ENCODE data around the gene TCEANC.

Gene TCEANC

DNA sequence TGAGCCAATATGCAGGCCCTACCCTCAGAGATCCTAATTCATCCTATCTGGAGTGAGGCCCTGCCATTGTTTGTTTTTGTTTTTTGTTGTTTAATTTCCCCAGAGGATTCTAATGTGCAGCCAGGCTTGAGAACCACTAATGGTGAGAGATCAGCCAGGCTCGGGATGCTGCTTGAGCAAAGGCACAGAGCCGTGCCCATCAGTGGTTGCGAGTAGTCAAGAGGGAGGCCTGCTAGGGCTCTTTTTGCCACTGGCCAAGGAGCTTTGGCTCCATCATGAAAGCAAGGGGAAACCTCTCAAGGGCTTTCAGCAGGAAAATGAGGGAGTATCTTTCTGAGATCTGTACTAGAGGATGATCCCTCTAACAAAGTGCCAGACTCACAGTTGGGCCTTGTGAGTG is 2.7 kb downstream of the TCEANC start:
- TF ChIP-seq CTCF (IDR thresholded peaks at IDR 0.05; ENCODE audit: control insufficient read depth, extremely low read depth, insufficient read depth): no peak
- DNase-seq (ENCODE audit: low read depth): no peak
- no peak overlapping the region for H3K4me3 ChIP-seq (ENCODE audit: low read depth, low read length)

GRCh38 chrX:13658602-13659001 is 5.7 kb downstream of the TCEANC start:
- TF ChIP-seq CTCF (IDR thresholded peaks at IDR 0.05; ENCODE audit: control insufficient read depth, extremely low read depth, insufficient read depth): peak; percentile 39

DNA sequence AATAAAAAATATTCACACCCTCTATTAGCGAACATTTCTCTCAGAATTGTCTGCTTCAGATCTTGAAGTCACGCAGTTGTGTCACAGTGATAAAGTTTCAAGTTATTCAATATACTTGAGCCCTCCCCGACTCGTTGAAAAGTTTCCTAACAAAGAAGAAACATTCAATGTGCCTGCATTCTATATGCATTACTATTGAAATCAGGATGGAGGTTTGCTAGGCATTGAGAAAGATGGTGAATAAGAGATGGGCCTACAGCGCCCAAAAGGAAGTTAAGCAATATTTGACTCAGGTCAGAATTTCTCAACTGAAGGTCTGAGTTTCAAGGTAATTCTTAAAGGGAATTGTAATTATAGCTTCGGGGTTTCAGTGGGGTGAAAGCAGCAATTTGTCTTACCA is 6.1 kb downstream of the TCEANC start:
- no peak for TF ChIP-seq CTCF (IDR thresholded peaks at IDR 0.05; ENCODE audit: control insufficient read depth, extremely low read depth, insufficient read depth)
- DNase-seq (ENCODE audit: low read depth): no peak
- no peak overlapping the region for H3K4me3 ChIP-seq (ENCODE audit: low read depth, low read length)

More at GRCh38 chrX:13658602-13659001, 5.7 kb downstream of the TCEANC start:
- DNase-seq (ENCODE audit: low read depth): no peak
- no peak overlapping the region for H3K4me3 ChIP-seq (ENCODE audit: low read depth, low read length)

- no peak for DNase-seq (ENCODE audit: low read depth)
- no peak for TF ChIP-seq CTCF (IDR thresholded peaks at IDR 0.05; ENCODE audit: control insufficient read depth, extremely low read depth, insufficient read depth)
These were observed 8.9 kb downstream of the TCEANC start for GRCh38 chrX:13661735-13662288.

GRCh38 chrX:13662355-13662791 is 9.4 kb downstream of the TCEANC start:
- no peak for TF ChIP-seq CTCF (IDR thresholded peaks at IDR 0.05; ENCODE audit: control insufficient read depth, extremely low read depth, insufficient read depth)
- DNase-seq (ENCODE audit: low read depth): no peak
- H3K4me3 ChIP-seq (ENCODE audit: low read depth, low read length): no peak overlapping the region

More at GRCh38 chrX:13661735-13662288, 8.9 kb downstream of the TCEANC start:
- no peak overlapping the region for H3K4me3 ChIP-seq (ENCODE audit: low read depth, low read length)

GRCh38 chrX:13664020-13664419 is 11.1 kb downstream of the TCEANC start:
- no peak for DNase-seq (ENCODE audit: low read depth)
- H3K4me3 ChIP-seq (ENCODE audit: low read depth, low read length): no peak overlapping the region
- TF ChIP-seq CTCF (IDR thresholded peaks at IDR 0.05; ENCODE audit: control insufficient read depth, extremely low read depth, insufficient read depth): no peak

- DNase-seq (ENCODE audit: low read depth): no peak
- no peak for TF ChIP-seq CTCF (IDR thresholded peaks at IDR 0.05; ENCODE audit: control insufficient read depth, extremely low read depth, insufficient read depth)
- H3K4me3 ChIP-seq (ENCODE audit: low read depth, low read length): no peak overlapping the region
These were observed 13.9 kb downstream of the TCEANC start for GRCh38 chrX:13666836-13667235.

Data from LNCaP clone FGC (cell line).